ENCODE measurements around the gene MIA. TPM values are rescaled to one million over a fixed set of nuclear protein-coding genes. Genes with fewer than 3 reads are reported as not detected.
A peak's percentile ranks its signal among the peaks of the same experiment; 100 is the strongest.
"Not testable (repeated sequence)": the region's sequence is repeated elsewhere in the genome, so short reads cannot be mapped to it uniquely, and the experiment has no call there.

The MIA gene
- total RNA-seq, 2 experiments from 2014 or later, result not detected

GRCh38 chr19:40810649-40811408 is 35.5 kb downstream of the MIA start:
- peak; percentile 68 for DNase-seq
- not testable (repeated sequence) for H3K27me3 Mint-ChIP-seq, H3K9me3 Mint-ChIP-seq
- Mint-ChIP-seq H3K4me1 (peaks cover 31% of the 10 kb centered on the region), H3K36me3 (peaks cover 10% of the 10 kb centered on the region), H3K4me3 (peak overlapping the region; percentile 87), H3K27ac (peak overlapping the region; percentile 78)

- DNase-seq, result no peak
- H3K9me3 Mint-ChIP-seq, result no peaks in the 10 kb centered on the region
- H3K4me3 Mint-ChIP-seq, result peak overlapping the region; percentile 87
- peaks cover 9% of the 10 kb centered on the region for H3K36me3 Mint-ChIP-seq
- H3K4me1 Mint-ChIP-seq, result peaks cover 23% of the 10 kb centered on the region
- peaks cover 4% of the 10 kb centered on the region for H3K27me3 Mint-ChIP-seq
- H3K27ac Mint-ChIP-seq, result peak overlapping the region; percentile 13
Observed at GRCh38 chr19:40811478-40812341, 36.4 kb downstream of the MIA start.

- peak overlapping the region; percentile 87 for H3K4me3 Mint-ChIP-seq
- not testable (repeated sequence) for H3K27ac Mint-ChIP-seq, H3K27me3 Mint-ChIP-seq, H3K36me3 Mint-ChIP-seq, H3K9me3 Mint-ChIP-seq, DNase-seq
- peaks cover 16% of the 10 kb centered on the region for H3K4me1 Mint-ChIP-seq
Observed at GRCh38 chr19:40812571-40812970, 37.2 kb downstream of the MIA start.

- H3K36me3 Mint-ChIP-seq, result peaks cover 2% of the 10 kb centered on the region
- peaks cover 15% of the 10 kb centered on the region for H3K4me1 Mint-ChIP-seq
Observed at GRCh38 chr19:40813182-40813581, 37.9 kb downstream of the MIA start.

GRCh38 chr19:40815223-40815622 is 39.9 kb downstream of the MIA start:
- Mint-ChIP-seq H3K4me3 (no peak overlapping the region), H3K36me3 (no peaks in the 10 kb centered on the region), H3K27me3 (peaks cover 4% of the 10 kb centered on the region), H3K4me1 (peaks cover 30% of the 10 kb centered on the region), H3K27ac (no peak overlapping the region), H3K9me3 (no peaks in the 10 kb centered on the region)
- DNase-seq, result no peak

More at GRCh38 chr19:40813182-40813581, 37.9 kb downstream of the MIA start:
- Mint-ChIP-seq H3K9me3 (no peaks in the 10 kb centered on the region), H3K27me3 (peaks cover 4% of the 10 kb centered on the region), H3K27ac (no peak overlapping the region), H3K4me3 (no peak overlapping the region)
- no peak for DNase-seq

- H3K27ac Mint-ChIP-seq, result peak overlapping the region; percentile 49
- peak; percentile 83 for DNase-seq
- peak overlapping the region; percentile 68 for H3K4me3 Mint-ChIP-seq
- H3K27me3 Mint-ChIP-seq, H3K9me3 Mint-ChIP-seq, H3K36me3 Mint-ChIP-seq: not testable (repeated sequence)
- H3K4me1 Mint-ChIP-seq, result peaks cover 18% of the 10 kb centered on the region
Observed at GRCh38 chr19:40818480-40819399, 43.4 kb downstream of the MIA start.

GRCh38 chr19:40819479-40820234 is 44.3 kb downstream of the MIA start:
- not testable (repeated sequence) for H3K4me3 Mint-ChIP-seq, H3K27ac Mint-ChIP-seq, H3K36me3 Mint-ChIP-seq, DNase-seq, H3K9me3 Mint-ChIP-seq, H3K27me3 Mint-ChIP-seq
- peaks cover 18% of the 10 kb centered on the region for H3K4me1 Mint-ChIP-seq

- no peaks in the 10 kb centered on the region for H3K27me3 Mint-ChIP-seq
- no peak overlapping the region for H3K27ac Mint-ChIP-seq
- DNase-seq, result no peak
Observed at GRCh38 chr19:40822161-40822560, 46.8 kb downstream of the MIA start.

GRCh38 chr19:40822704-40823553 is 47.6 kb downstream of the MIA start:
- not testable (repeated sequence) for H3K4me3 Mint-ChIP-seq, H3K27ac Mint-ChIP-seq, H3K9me3 Mint-ChIP-seq, H3K27me3 Mint-ChIP-seq, H3K36me3 Mint-ChIP-seq, DNase-seq
- peaks cover 24% of the 10 kb centered on the region for H3K4me1 Mint-ChIP-seq

More at GRCh38 chr19:40822161-40822560, 46.8 kb downstream of the MIA start:
- H3K4me3 Mint-ChIP-seq, result no peak overlapping the region
- H3K4me1 Mint-ChIP-seq, result peaks cover 27% of the 10 kb centered on the region
- peaks cover 4% of the 10 kb centered on the region for H3K9me3 Mint-ChIP-seq
- H3K36me3 Mint-ChIP-seq, result peaks cover 6% of the 10 kb centered on the region

- not testable (repeated sequence) for H3K36me3 Mint-ChIP-seq, H3K27ac Mint-ChIP-seq, H3K27me3 Mint-ChIP-seq, H3K4me1 Mint-ChIP-seq, DNase-seq, H3K4me3 Mint-ChIP-seq, H3K9me3 Mint-ChIP-seq
Observed at GRCh38 chr19:40824916-40825315, 49.6 kb downstream of the MIA start.

- not testable (repeated sequence) for H3K4me1 Mint-ChIP-seq, DNase-seq, H3K27me3 Mint-ChIP-seq, H3K27ac Mint-ChIP-seq, H3K9me3 Mint-ChIP-seq, H3K4me3 Mint-ChIP-seq, H3K36me3 Mint-ChIP-seq
Observed at GRCh38 chr19:40825460-40826095, 50.3 kb downstream of the MIA start.

GRCh38 chr19:40826312-40826698 is 51.0 kb downstream of the MIA start:
- DNase-seq, H3K4me3 Mint-ChIP-seq, H3K27ac Mint-ChIP-seq: not testable (repeated sequence)

GRCh38 chr19:40826699-40827385 is 51.5 kb downstream of the MIA start:
- H3K27ac Mint-ChIP-seq, H3K4me3 Mint-ChIP-seq, DNase-seq: not testable (repeated sequence)

More at GRCh38 chr19:40826312-40826698, 51.0 kb downstream of the MIA start:
- H3K36me3 Mint-ChIP-seq, H3K27me3 Mint-ChIP-seq, H3K9me3 Mint-ChIP-seq, H3K4me1 Mint-ChIP-seq: not testable (repeated sequence)

More at GRCh38 chr19:40826699-40827385, 51.5 kb downstream of the MIA start:
- not testable (repeated sequence) for H3K9me3 Mint-ChIP-seq, H3K4me1 Mint-ChIP-seq, H3K27me3 Mint-ChIP-seq, H3K36me3 Mint-ChIP-seq
